Right lobe of liver (tissue), 4 donors: ENCODE results near the gene MYH15.

Experiments used
- CTCF ChIP-seq, 4 donors: fragments of 200-600 bp in 3 of 4; fragments of 450-650 bp in 1 of 4; IDR thresholded peaks; one replicate each; pipeline versions ENCODE4 v1.5.1 to v1.8.0; 2016 to 2022; ENCODE audit warnings: antibody characterized with exemption in 4 of 4, mild to moderate bottlenecking in 2 of 4
- POLR2A ChIP-seq: fragments of 450-650 bp; IDR thresholded peaks from one replicate; pipeline ENCODE4 v1.6.1; 2017; ENCODE audit warnings: antibody characterized with exemption, mild to moderate bottlenecking
- donor health status: DM: no; HTN: no; CAD: no.
- donor health status: DM: no; HTN: no; CAD: no.
- donor health status: DM: no; HTN: yes; CAD: no.

- no peak for TF ChIP-seq CTCF (IDR thresholded peaks at IDR 0.05)
- TF ChIP-seq POLR2A = no peak
Measured at GRCh38 chr3:108524537-108524936, 14.1 kb upstream of the MYH15 start.
